DMS114 treated with DMSO at 0.1 percent for 48 hours (cell line): ENCODE results near the gene AKR7A2.

Experiments
- DNase-seq: peaks from one replicate; lab custom pipeline; 2025; ENCODE audit not compliant: unreplicated experiment; lab: John Stamatoyannopoulos, UW

AKR7A2 gene

GRCh38 chr1:19325958-19326747 is 14.2 kb upstream of the AKR7A2 start:
- no peak for DNase-seq

- DNase-seq: no peak
Measured at GRCh38 chr1:19325368-19325957, 13.5 kb upstream of the AKR7A2 start.

GRCh38 chr1:19324665-19324990 is 12.7 kb upstream of the AKR7A2 start:
- no peak for DNase-seq

GRCh38 chr1:19323987-19324664 is 12.2 kb upstream of the AKR7A2 start:
- no peak for DNase-seq

GRCh38 chr1:19322481-19322880 is 10.5 kb upstream of the AKR7A2 start:
- DNase-seq: no peak

GRCh38 chr1:19321071-19321470 is 9.1 kb upstream of the AKR7A2 start:
- DNase-seq: no peak

GRCh38 chr1:19319196-19319595 is 7.3 kb upstream of the AKR7A2 start:
- DNase-seq: no peak

GRCh38 chr1:19317126-19317910 is 5.4 kb upstream of the AKR7A2 start:
- DNase-seq: no peak

- no peak for DNase-seq
Measured at GRCh38 chr1:19315378-19316198, 3.6 kb upstream of the AKR7A2 start.

- no peak for DNase-seq
Measured at GRCh38 chr1:19313961-19314882, 2.3 kb upstream of the AKR7A2 start.

- no peak for DNase-seq
Measured at GRCh38 chr1:19313636-19313959, 1.7 kb upstream of the AKR7A2 start.

- no peak for DNase-seq
Measured at GRCh38 chr1:19312782-19313635, 1.1 kb upstream of the AKR7A2 start.

- no peak for DNase-seq
Measured at GRCh38 chr1:19311503-19311930, 427 bp downstream of the AKR7A2 start.

- no peak for DNase-seq
Measured at GRCh38 chr1:19310720-19311502, 1.0 kb downstream of the AKR7A2 start.

- DNase-seq: no peak
Measured at GRCh38 chr1:19310061-19310460, 1.9 kb downstream of the AKR7A2 start.

- DNase-seq: no peak
Measured at GRCh38 chr1:19309123-19309813, 2.7 kb downstream of the AKR7A2 start.

GRCh38 chr1:19308509-19308907 is 3.4 kb downstream of the AKR7A2 start:
- DNase-seq: no peak
